WTC11 (cell line): Measurements from ENCODE around the gene CELF2. TPM values are rescaled to one million over a fixed set of nuclear protein-coding genes. Genes with fewer than 3 reads are reported as not detected.

Source experiments
- ATAC-seq: fragments of 200-7000 bp; cut with Tn5 transposase; 2 replicates; pipeline ENCODE4 v1.10.0; 2021; ENCODE audit warnings: mild to moderate bottlenecking, moderate library complexity
- CTCF ChIA-PET: fragments of 300-600 bp; sonication (Branson Sonifier 250); formaldehyde crosslinking; loops from one replicate; lab custom pipeline; 2021; ENCODE audit warnings: antibody characterized with exemption; lab: Charles Lee
- POLR2A ChIA-PET: fragments of 350-600 bp; sonication (Branson Sonifier 250); formaldehyde crosslinking; loops from one replicate; lab custom pipeline; 2021; ENCODE audit warnings: antibody characterized with exemption; lab: Charles Lee
- DNase-seq: peaks from one replicate; pipeline ENCODE4 v3.0.0; 2021; ENCODE audit warnings: low spot score
- H3K27ac Mint-ChIP-seq: 2 replicates; pipeline ENCODE4 v1.8.0; 2021; ENCODE audit warnings: mixed read lengths
- H3K27me3 Mint-ChIP-seq: 2 replicates; pipeline ENCODE4 v1.8.0; 2021; ENCODE audit warnings: low read depth, mild to moderate bottlenecking, moderate library complexity, mixed read lengths
- H3K36me3 Mint-ChIP-seq: 2 replicates; pipeline ENCODE4 v1.8.0; 2021; ENCODE audit warnings: mixed read lengths
- H3K4me1 Mint-ChIP-seq: 2 replicates; pipeline ENCODE4 v1.8.0; 2022; ENCODE audit warnings: mixed read lengths
- H3K4me3 Mint-ChIP-seq: 2 replicates; pipeline ENCODE4 v1.8.0; 2021; ENCODE audit warnings: mild to moderate bottlenecking, moderate library complexity, mixed read lengths
- H3K9me3 Mint-ChIP-seq: 2 replicates; pipeline ENCODE4 v1.8.0; 2021; ENCODE audit warnings: mixed read lengths
- AFF4 ChIP-seq: sonication (generic); formaldehyde crosslinking; IDR thresholded peaks from 2 replicates; pipeline ENCODE4 v1.8.1; 2023; ENCODE audit warnings: mild to moderate bottlenecking, missing genetic modification reagents, borderline replicate concordance
- AR ChIP-seq: fragments of 250-450 bp; sonication (Bioruptor Pico); IDR thresholded peaks from 2 replicates; pipeline ENCODE4 v1.9.0; 2021; ENCODE audit warnings: mild to moderate bottlenecking
- ATF1 ChIP-seq: sonication (generic); formaldehyde crosslinking; IDR thresholded peaks from 2 replicates; pipeline ENCODE4 v1.8.1; 2023; ENCODE audit warnings: mild to moderate bottlenecking, moderate library complexity, missing genetic modification reagents
- CBFB ChIP-seq: sonication (generic); formaldehyde crosslinking; IDR thresholded peaks from 2 replicates; pipeline ENCODE4 v1.8.1; 2022; ENCODE audit warnings: mild to moderate bottlenecking, low read depth, missing genetic modification reagents
- CREB1 ChIP-seq: sonication (generic); formaldehyde crosslinking; IDR thresholded peaks from 2 replicates; pipeline ENCODE4 v1.8.0; 2023; ENCODE audit warnings: mild to moderate bottlenecking, missing genetic modification reagents
- ETV6 ChIP-seq: sonication (generic); formaldehyde crosslinking; IDR thresholded peaks from 2 replicates; pipeline ENCODE4 v1.8.1; 2022; ENCODE audit warnings: mild to moderate bottlenecking, missing genetic modification reagents
- FOXK1 ChIP-seq: sonication (generic); formaldehyde crosslinking; IDR thresholded peaks from 2 replicates; pipeline ENCODE4 v1.8.0; 2022; ENCODE audit warnings: mild to moderate bottlenecking, moderate library complexity, missing genetic modification reagents
- FOXP1 ChIP-seq: sonication (generic); formaldehyde crosslinking; IDR thresholded peaks from 2 replicates; pipeline ENCODE4 v1.8.0; 2022; ENCODE audit warnings: missing genetic modification reagents, mild to moderate bottlenecking, moderate library complexity, borderline replicate concordance
- HMGA2 ChIP-seq: fragments of 250-450 bp; sonication (Bioruptor Pico); IDR thresholded peaks from 2 replicates; pipeline ENCODE4 v1.4.0; 2021; ENCODE audit warnings: mild to moderate bottlenecking, moderate library complexity
- IRF1 ChIP-seq: sonication (generic); formaldehyde crosslinking; IDR thresholded peaks from 2 replicates; pipeline ENCODE4 v1.8.0; 2023; ENCODE audit warnings: missing genetic modification reagents
- NR3C1 ChIP-seq: sonication (generic); formaldehyde crosslinking; conservative IDR thresholded peaks from 2 replicates; pipeline ENCODE4 v1.8.1; 2023; ENCODE audit warnings: low read depth, mild to moderate bottlenecking, missing genetic modification reagents
- PRRX2 ChIP-seq: fragments of 250-450 bp; sonication (Bioruptor Pico); IDR thresholded peaks from 2 replicates; pipeline ENCODE4 v1.8.0; 2021; ENCODE audit warnings: mild to moderate bottlenecking
- RELA ChIP-seq: sonication (generic); formaldehyde crosslinking; IDR thresholded peaks from 2 replicates; pipeline ENCODE4 v1.8.1; 2022; ENCODE audit warnings: missing genetic modification reagents, mild to moderate bottlenecking, borderline replicate concordance
- RORB ChIP-seq: fragments of 250-450 bp; sonication (Bioruptor Pico); IDR thresholded peaks from 2 replicates; pipeline ENCODE4 v1.9.0; 2021; ENCODE audit warnings: mild to moderate bottlenecking
- SMAD4 ChIP-seq: sonication (generic); formaldehyde crosslinking; IDR thresholded peaks from 2 replicates; pipeline ENCODE4 v1.8.0; 2022; ENCODE audit warnings: mild to moderate bottlenecking, missing genetic modification reagents
- TP53 ChIP-seq: sonication (generic); formaldehyde crosslinking; IDR thresholded peaks from 2 replicates; pipeline ENCODE4 v1.8.1; 2023; ENCODE audit warnings: mild to moderate bottlenecking, missing genetic modification reagents
- ZNF138 ChIP-seq: sonication (generic); formaldehyde crosslinking; conservative IDR thresholded peaks from 2 replicates; pipeline ENCODE4 v1.8.1; 2022; ENCODE audit warnings: mild to moderate bottlenecking, moderate library complexity, missing genetic modification reagents
- ZNF219 ChIP-seq: sonication (generic); formaldehyde crosslinking; IDR thresholded peaks from 2 replicates; pipeline ENCODE4 v1.8.0; 2023; ENCODE audit warnings: missing genetic modification reagents, mild to moderate bottlenecking, borderline replicate concordance
- ZNF263 ChIP-seq: sonication (generic); formaldehyde crosslinking; IDR thresholded peaks from 2 replicates; pipeline ENCODE4 v1.8.1; 2022; ENCODE audit warnings: low read depth, mild to moderate bottlenecking, moderate library complexity, missing genetic modification reagents
- ZNF396 ChIP-seq: fragments of 250-450 bp; sonication (Bioruptor Pico); IDR thresholded peaks from 2 replicates; pipeline ENCODE4 v1.8.0; 2021; ENCODE audit warnings: mild to moderate bottlenecking, moderate library complexity, borderline replicate concordance
- ZNF671 ChIP-seq: fragments of 250-450 bp; sonication (Bioruptor Pico); IDR thresholded peaks from 2 replicates; pipeline ENCODE4 v1.8.0; 2021; ENCODE audit warnings: mild to moderate bottlenecking
- total RNA-seq: library from RNA; stranded (reverse); gene quantifications from 3 replicates; pipeline ENCODE4 v1.2.3, GENCODE V29; 2021
- TF ChIP-seq, protein P1 (sequence below): sonication (generic); formaldehyde crosslinking; IDR thresholded peaks from 2 replicates; pipeline ENCODE4 v1.8.1; 2023; ENCODE audit warnings: mild to moderate bottlenecking, missing genetic modification reagents
- TF ChIP-seq, protein P2 (sequence below): fragments of 250-450 bp; sonication (Bioruptor Pico); conservative IDR thresholded peaks from 2 replicates; pipeline ENCODE4 v1.9.0; 2021; ENCODE audit warnings: mild to moderate bottlenecking
- TF ChIP-seq, protein P3 (sequence below): sonication (generic); formaldehyde crosslinking; IDR thresholded peaks from 2 replicates; pipeline ENCODE4 v1.8.1; 2022; ENCODE audit warnings: mild to moderate bottlenecking, moderate library complexity, missing genetic modification reagents

The CELF2 gene
- total RNA-seq, 1 experiment from 2014 or later, result 24.6 TPM

DNA sequence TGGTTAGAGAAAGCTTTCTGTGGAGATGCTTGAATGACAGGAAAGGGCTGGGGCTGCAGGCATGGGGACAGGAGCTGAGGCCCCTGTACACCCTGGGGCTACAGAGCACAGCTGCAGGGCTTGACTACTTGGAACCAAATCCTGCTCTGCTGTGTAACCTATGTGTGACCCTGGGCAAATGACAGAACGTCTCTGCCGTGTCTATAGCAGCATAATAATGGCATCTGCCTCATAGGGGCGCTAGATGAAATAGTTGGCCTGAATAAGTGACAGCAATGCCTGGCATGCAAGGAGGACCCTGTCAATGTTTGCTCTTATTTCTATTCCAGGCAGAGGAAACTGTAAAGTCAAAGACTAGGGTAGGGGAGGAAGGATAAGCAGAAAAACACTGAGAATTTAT is 339.8 kb downstream of the CELF2 start:
- TF ChIP-seq SMAD4 (CRISPR knock-in tag), result no peak
- TF ChIP-seq AFF4 (CRISPR knock-in tag), result no peak
- TF ChIP-seq RELA (CRISPR knock-in tag), result no peak
- TF ChIP-seq, protein P1, sequence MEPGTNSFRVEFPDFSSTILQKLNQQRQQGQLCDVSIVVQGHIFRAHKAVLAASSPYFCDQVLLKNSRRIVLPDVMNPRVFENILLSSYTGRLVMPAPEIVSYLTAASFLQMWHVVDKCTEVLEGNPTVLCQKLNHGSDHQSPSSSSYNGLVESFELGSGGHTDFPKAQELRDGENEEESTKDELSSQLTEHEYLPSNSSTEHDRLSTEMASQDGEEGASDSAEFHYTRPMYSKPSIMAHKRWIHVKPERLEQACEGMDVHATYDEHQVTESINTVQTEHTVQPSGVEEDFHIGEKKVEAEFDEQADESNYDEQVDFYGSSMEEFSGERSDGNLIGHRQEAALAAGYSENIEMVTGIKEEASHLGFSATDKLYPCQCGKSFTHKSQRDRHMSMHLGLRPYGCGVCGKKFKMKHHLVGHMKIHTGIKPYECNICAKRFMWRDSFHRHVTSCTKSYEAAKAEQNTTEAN (CRISPR knock-in tag), result no peak
- TF ChIP-seq PRRX2 (CRISPR knock-in tag), result no peak
- TF ChIP-seq, protein P2, sequence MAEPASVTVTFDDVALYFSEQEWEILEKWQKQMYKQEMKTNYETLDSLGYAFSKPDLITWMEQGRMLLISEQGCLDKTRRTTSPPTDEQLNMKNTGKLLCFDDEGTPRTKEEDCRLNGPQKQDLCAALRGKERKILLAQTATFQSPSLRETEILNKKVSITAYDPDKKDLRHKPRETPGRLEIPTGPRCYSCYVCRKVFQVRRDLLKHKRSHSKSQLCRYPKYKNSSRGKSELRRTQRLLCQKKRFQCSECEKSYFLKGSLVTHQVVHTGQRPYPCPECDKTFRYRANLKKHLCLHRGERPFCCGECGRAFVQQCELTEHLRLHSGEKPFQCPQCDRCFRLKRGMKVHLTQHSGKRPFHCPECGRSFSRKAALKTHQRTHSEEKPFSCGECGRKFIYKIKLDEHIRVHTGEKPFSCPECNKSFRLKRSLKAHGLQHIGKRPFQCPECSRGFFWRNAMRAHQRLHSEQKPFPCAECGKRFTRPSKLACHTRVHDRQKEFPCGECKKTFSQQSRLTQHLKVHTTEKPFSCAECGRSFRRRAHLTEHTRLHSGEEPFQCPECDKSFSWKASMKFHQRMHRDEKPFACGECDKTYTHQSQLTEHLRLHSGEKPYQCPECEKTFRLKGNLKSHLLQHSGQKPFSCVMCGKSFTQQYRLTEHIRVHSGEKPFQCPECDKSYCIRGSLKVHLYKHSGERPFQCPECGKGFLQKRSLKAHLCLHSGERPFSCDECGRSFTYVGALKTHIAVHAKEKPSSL (CRISPR knock-in tag), result no peak
- TF ChIP-seq ATF1, result no peak
- no peak for TF ChIP-seq ETV6 (CRISPR knock-in tag)
- TF ChIP-seq NR3C1 (CRISPR knock-in tag), result no peak
- TF ChIP-seq ZNF219 (CRISPR knock-in tag), result no peak
- TF ChIP-seq ZNF396 (CRISPR knock-in tag), result no peak
- TF ChIP-seq, protein P3, sequence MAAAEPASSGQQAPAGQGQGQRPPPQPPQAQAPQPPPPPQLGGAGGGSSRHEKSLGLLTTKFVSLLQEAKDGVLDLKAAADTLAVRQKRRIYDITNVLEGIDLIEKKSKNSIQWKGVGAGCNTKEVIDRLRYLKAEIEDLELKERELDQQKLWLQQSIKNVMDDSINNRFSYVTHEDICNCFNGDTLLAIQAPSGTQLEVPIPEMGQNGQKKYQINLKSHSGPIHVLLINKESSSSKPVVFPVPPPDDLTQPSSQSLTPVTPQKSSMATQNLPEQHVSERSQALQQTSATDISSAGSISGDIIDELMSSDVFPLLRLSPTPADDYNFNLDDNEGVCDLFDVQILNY (CRISPR knock-in tag), result no peak
- TF ChIP-seq AR (CRISPR knock-in tag), result no peak
- TF ChIP-seq FOXP1 (CRISPR knock-in tag), result no peak
- Mint-ChIP-seq H3K27ac (no peak overlapping the region), H3K27me3 (no peaks in the 10 kb centered on the region; the same call in none of the 2 replicates), H3K9me3 (peaks cover 37% of the 10 kb centered on the region), H3K4me1 (no peaks in the 10 kb centered on the region), H3K4me3 (no peak overlapping the region), H3K36me3 (peaks cover 9% of the 10 kb centered on the region)
- ChIA-PET CTCF (no interaction called here), POLR2A (no interaction called here)
- DNase-seq (no peak), ATAC-seq (no peak; the same call in 1 of the 2 replicates)

GRCh38 chr10:11358011-11358410 is 340.3 kb downstream of the CELF2 start:
- POLR2A ChIA-PET, result no interaction called here
- H3K27ac Mint-ChIP-seq, result no peak overlapping the region
- DNase-seq, result no peak
- ATAC-seq, result no peak
- CTCF ChIA-PET, result no interaction called here
- H3K9me3 Mint-ChIP-seq, result peaks cover 32% of the 10 kb centered on the region
- H3K27me3 Mint-ChIP-seq, result no peaks in the 10 kb centered on the region; the same call in none of the 2 replicates
- TF ChIP-seq CBFB (no peak), FOXK1 (CRISPR knock-in tag) (no peak), CREB1 (CRISPR knock-in tag) (no peak), ZNF138 (CRISPR knock-in tag) (no peak), ZNF219 (CRISPR knock-in tag) (no peak), RORB (CRISPR knock-in tag) (no peak), TP53 (CRISPR knock-in tag) (no peak), ZNF671 (no peak), IRF1 (CRISPR knock-in tag) (no peak), ZNF263 (CRISPR knock-in tag) (no peak), HMGA2 (no peak)
- TF ChIP-seq, protein P3 (CRISPR knock-in tag), result no peak
- H3K4me1 Mint-ChIP-seq, result no peaks in the 10 kb centered on the region
- H3K36me3 Mint-ChIP-seq, result peaks cover 9% of the 10 kb centered on the region
- H3K4me3 Mint-ChIP-seq, result no peak overlapping the region
